HEK293 (cell line): ENCODE data around the gene MTHFD1.

ENCODE experiments used
- CTCF ChIA-PET: fragments of 350-600 bp; formaldehyde crosslinking; extraction: SDS; loops from one replicate; lab custom pipeline; 2021; ENCODE audit warnings: antibody characterized with exemption; lab: Yijun Ruan, JAX
- POLR2A ChIA-PET: fragments of 300-600 bp; formaldehyde crosslinking; extraction: SDS; loops from one replicate; lab custom pipeline; 2020; ENCODE audit warnings: antibody characterized with exemption, inconsistent platforms; lab: Yijun Ruan, JAX
- H3K27ac ChIP-seq: fragments of 200-500 bp; sonication (Bioruptor generic); 2 replicates; pipeline ENCODE4 v1.5.1; 2014; ENCODE audit warnings: low read depth, low read length, control low read depth, inconsistent platforms; ENCODE audit errors: extremely low read depth
- H3K36me3 ChIP-seq, 2 experiments: fragments of 200-500 bp in 1 of 2; sonication (Bioruptor generic) in 1 of 2; 1 replicate in 1 of 2; 2 replicates in 1 of 2; pipeline ENCODE4 v1.5.1; 2014 to 2017; ENCODE audit warnings: inconsistent platforms in 2 of 2, low read length in 2 of 2; ENCODE audit not compliant: control insufficient read depth in 2 of 2, insufficient read depth in 1 of 2
- H3K4me1 ChIP-seq: fragments of 200-500 bp; sonication (Bioruptor generic); 2 replicates; pipeline ENCODE4 v1.5.1; 2014; ENCODE audit warnings: mild to moderate bottlenecking, low read length, inconsistent platforms; ENCODE audit not compliant: control insufficient read depth, insufficient read depth
- H3K4me3 ChIP-seq: 2 replicates; pipeline ENCODE4 v1.5.1; 2011; ENCODE audit warnings: low read depth, mild to moderate bottlenecking, control low read depth, low read length, moderate library complexity
- H3K9me3 ChIP-seq: fragments of 200-500 bp; sonication (Bioruptor generic); 2 replicates; pipeline ENCODE4 v1.5.1; 2014; ENCODE audit warnings: low read depth, low read length, inconsistent platforms; ENCODE audit not compliant: control insufficient read depth, insufficient read depth
- BCL11A ChIP-seq: fragments of 450-650 bp; formaldehyde crosslinking; IDR thresholded peaks from 2 replicates; pipeline ENCODE4 v1.5.1; 2016; ENCODE audit warnings: low read depth, missing biosample characterization, missing genetic modification characterization
- SP7 ChIP-seq: fragments of 450-650 bp; formaldehyde crosslinking; IDR thresholded peaks from 2 replicates; pipeline ENCODE4 v1.5.1; 2016; ENCODE audit warnings: missing biosample characterization, missing genetic modification characterization
- YY2 ChIP-seq: fragments of 450-650 bp; formaldehyde crosslinking; IDR thresholded peaks from 2 replicates; pipeline ENCODE4 v1.5.1; 2016; ENCODE audit warnings: missing biosample characterization, missing genetic modification characterization
- ZEB2 ChIP-seq: fragments of 450-650 bp; formaldehyde crosslinking; IDR thresholded peaks from 2 replicates; pipeline ENCODE4 v1.5.1; 2016; ENCODE audit warnings: missing biosample characterization, missing genetic modification characterization
- ZNF114 ChIP-seq: fragments of 450-650 bp; formaldehyde crosslinking; IDR thresholded peaks from 2 replicates; pipeline ENCODE4 v1.5.0; 2017; ENCODE audit warnings: missing biosample characterization, missing genetic modification characterization
- ZNF214 ChIP-seq: fragments of 450-650 bp; formaldehyde crosslinking; IDR thresholded peaks from 2 replicates; pipeline ENCODE4 v1.5.1; 2017; ENCODE audit warnings: missing biosample characterization, mild to moderate bottlenecking, missing genetic modification characterization, borderline replicate concordance
- ZNF514 ChIP-seq: fragments of 450-650 bp; formaldehyde crosslinking; IDR thresholded peaks from 2 replicates; pipeline ENCODE4 v1.5.1; 2016; ENCODE audit warnings: missing biosample characterization, missing genetic modification characterization
- ZNF521 ChIP-seq: fragments of 450-650 bp; formaldehyde crosslinking; IDR thresholded peaks from 2 replicates; pipeline ENCODE4 v1.5.1; 2017; ENCODE audit warnings: missing biosample characterization, mild to moderate bottlenecking, missing genetic modification characterization
- ZNF555 ChIP-seq: fragments of 450-650 bp; formaldehyde crosslinking; conservative IDR thresholded peaks from 2 replicates; pipeline ENCODE4 v1.5.1; 2017; ENCODE audit warnings: missing biosample characterization, mild to moderate bottlenecking, missing genetic modification characterization, inconsistent platforms
- ZNF560 ChIP-seq: fragments of 450-650 bp; formaldehyde crosslinking; IDR thresholded peaks from 2 replicates; pipeline ENCODE4 v1.5.1; 2017; ENCODE audit warnings: missing biosample characterization, missing genetic modification characterization, borderline replicate concordance
- ZNF654 ChIP-seq: fragments of 450-650 bp; formaldehyde crosslinking; IDR thresholded peaks from 2 replicates; pipeline ENCODE4 v1.5.1; 2016; ENCODE audit warnings: low read depth, missing biosample characterization, missing genetic modification characterization
- ZNF777 ChIP-seq: fragments of 450-650 bp; formaldehyde crosslinking; IDR thresholded peaks from 2 replicates; pipeline ENCODE4 v1.5.1; 2017; ENCODE audit warnings: missing biosample characterization, missing genetic modification characterization, borderline replicate concordance
- TF ChIP-seq, protein P1 (sequence below): fragments of 450-650 bp; formaldehyde crosslinking; conservative IDR thresholded peaks from 2 replicates; pipeline ENCODE4 v1.5.1; 2016; ENCODE audit warnings: low read depth, missing biosample characterization, missing genetic modification characterization
- TF ChIP-seq, protein P2 (sequence below): fragments of 450-650 bp; formaldehyde crosslinking; IDR thresholded peaks from 2 replicates; pipeline ENCODE4 v1.5.1; 2016; ENCODE audit warnings: missing biosample characterization, missing genetic modification characterization
- TF ChIP-seq, protein P3 (sequence below): fragments of 450-650 bp; formaldehyde crosslinking; IDR thresholded peaks from 2 replicates; pipeline ENCODE4 v1.5.1; 2016; ENCODE audit warnings: missing biosample characterization, missing genetic modification characterization
- TF ChIP-seq, protein P4 (sequence below): fragments of 450-650 bp; IDR thresholded peaks from 2 replicates; pipeline ENCODE4 v1.5.1; 2018; ENCODE audit warnings: missing biosample characterization, mild to moderate bottlenecking, missing genetic modification characterization
- TF ChIP-seq, protein P5 (sequence below): IDR thresholded peaks from 2 replicates; pipeline ENCODE4 v1.6.1; 2011; ENCODE audit warnings: mild to moderate bottlenecking, low read depth, low read length, borderline replicate concordance
- TF ChIP-seq, protein P6 (sequence below): fragments of 450-650 bp; formaldehyde crosslinking; IDR thresholded peaks from 2 replicates; pipeline ENCODE4 v1.5.1; 2016; ENCODE audit warnings: missing biosample characterization, missing genetic modification characterization
- TF ChIP-seq, protein P7 (sequence below): fragments of 450-650 bp; formaldehyde crosslinking; IDR thresholded peaks from 2 replicates; pipeline ENCODE4 v1.5.1; 2016; ENCODE audit warnings: missing biosample characterization, missing genetic modification characterization, borderline replicate concordance

The MTHFD1 gene

DNA sequence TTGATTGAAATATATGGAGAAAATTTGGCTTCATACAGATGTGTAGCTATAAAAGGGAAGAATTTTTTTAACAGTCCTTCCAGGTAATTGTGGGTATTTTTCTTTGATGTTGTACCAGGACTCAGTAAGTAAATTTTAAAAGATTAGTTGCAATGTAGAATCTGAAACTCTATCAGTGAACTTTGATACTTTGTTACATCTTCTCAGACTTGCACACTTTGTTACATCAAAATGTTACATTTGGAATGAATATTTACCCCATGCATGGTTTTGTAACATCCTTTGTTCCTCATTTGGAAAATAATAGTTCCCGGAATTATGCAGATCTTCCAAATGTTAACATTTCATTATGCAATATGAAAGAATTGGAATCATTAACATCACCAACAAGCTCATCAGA, 13.8 kb downstream of the MTHFD1 start (continued):
- TF ChIP-seq, protein P1, sequence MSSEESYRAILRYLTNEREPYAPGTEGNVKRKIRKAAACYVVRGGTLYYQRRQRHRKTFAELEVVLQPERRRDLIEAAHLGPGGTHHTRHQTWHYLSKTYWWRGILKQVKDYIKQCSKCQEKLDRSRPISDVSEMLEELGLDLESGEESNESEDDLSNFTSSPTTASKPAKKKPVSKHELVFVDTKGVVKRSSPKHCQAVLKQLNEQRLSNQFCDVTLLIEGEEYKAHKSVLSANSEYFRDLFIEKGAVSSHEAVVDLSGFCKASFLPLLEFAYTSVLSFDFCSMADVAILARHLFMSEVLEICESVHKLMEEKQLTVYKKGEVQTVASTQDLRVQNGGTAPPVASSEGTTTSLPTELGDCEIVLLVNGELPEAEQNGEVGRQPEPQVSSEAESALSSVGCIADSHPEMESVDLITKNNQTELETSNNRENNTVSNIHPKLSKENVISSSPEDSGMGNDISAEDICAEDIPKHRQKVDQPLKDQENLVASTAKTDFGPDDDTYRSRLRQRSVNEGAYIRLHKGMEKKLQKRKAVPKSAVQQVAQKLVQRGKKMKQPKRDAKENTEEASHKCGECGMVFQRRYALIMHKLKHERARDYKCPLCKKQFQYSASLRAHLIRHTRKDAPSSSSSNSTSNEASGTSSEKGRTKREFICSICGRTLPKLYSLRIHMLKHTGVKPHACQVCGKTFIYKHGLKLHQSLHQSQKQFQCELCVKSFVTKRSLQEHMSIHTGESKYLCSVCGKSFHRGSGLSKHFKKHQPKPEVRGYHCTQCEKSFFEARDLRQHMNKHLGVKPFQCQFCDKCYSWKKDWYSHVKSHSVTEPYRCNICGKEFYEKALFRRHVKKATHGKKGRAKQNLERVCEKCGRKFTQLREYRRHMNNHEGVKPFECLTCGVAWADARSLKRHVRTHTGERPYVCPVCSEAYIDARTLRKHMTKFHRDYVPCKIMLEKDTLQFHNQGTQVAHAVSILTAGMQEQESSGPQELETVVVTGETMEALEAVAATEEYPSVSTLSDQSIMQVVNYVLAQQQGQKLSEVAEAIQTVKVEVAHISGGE = no peak
- no peak for TF ChIP-seq ZNF777
- TF ChIP-seq BCL11A (tag by site-specific recombination) = no peak
- TF ChIP-seq ZNF560 (tag by site-specific recombination) = no peak
- no peak for TF ChIP-seq ZNF555 (tag by site-specific recombination)
- TF ChIP-seq, protein P2, sequence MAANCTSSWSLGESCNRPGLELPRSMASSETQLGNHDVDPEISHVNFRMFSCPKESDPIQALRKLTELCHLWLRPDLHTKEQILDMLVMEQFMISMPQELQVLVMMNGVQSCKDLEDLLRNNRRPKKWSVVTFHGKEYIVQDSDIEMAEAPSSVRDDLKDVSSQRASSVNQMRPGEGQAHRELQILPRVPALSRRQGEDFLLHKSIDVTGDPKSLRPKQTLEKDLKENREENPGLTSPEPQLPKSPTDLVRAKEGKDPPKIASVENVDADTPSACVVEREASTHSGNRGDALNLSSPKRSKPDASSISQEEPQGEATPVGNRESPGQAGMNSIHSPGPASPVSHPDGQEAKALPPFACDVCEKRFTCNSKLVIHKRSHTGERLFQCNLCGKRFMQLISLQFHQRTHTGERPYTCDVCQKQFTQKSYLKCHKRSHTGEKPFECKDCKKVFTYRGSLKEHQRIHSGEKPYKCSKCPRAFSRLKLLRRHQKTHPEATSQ = no peak

DNA sequence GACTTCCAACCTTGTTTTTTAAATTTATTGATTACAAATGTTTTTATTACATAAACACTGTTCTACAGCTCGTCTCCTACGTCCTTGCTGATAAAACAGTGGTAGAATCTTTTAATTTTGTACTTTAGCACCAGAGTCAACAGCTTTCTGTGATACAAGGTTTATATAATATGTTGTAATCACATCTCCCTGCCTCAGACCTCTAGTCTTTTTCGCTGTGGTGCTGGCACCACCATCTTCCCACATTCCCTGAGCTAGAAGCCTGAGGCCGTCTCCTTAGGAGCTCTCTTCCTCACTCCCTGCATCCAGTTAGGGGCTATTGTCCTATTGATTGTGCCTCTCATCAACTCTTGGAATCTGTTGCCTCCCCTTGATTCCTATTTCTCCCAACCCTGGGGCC, 17.1 kb downstream of the MTHFD1 start:
- no peaks in the 10 kb centered on the region for H3K9me3 ChIP-seq
- POLR2A ChIA-PET = no interaction called here
- CTCF ChIA-PET = interaction anchor here (0.7 to 1.8 kb wide), 3 partner anchors 25 to 203 kb away, joined by 3 to 11 read pairs (median 6); no protein-coding TSS in a partner anchor
- TF ChIP-seq, protein P3, sequence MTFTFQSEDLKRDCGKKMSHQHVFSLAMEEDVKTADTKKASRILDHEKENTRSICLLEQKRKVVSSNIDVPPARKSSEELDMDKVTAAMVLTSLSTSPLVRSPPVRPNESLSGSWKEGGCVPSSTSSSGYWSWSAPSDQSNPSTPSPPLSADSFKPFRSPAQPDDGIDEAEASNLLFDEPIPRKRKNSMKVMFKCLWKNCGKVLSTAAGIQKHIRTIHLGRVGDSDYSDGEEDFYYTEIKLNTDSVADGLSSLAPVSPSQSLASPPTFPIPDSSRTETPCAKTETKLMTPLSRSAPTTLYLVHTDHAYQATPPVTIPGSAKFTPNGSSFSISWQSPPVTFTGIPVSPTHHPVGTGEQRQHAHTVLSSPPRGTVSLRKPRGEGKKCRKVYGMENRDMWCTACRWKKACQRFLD (tag by site-specific recombination) = no peak
- TF ChIP-seq ZEB2 (tag by site-specific recombination) (no peak), ZNF214 (no peak), ZNF521 (no peak), YY2 (no peak), ZNF654 (tag by site-specific recombination) (no peak), ZNF114 (tag by site-specific recombination) (no peak), SP7 (no peak), ZNF514 (tag by site-specific recombination) (no peak)
- TF ChIP-seq, protein P4, sequence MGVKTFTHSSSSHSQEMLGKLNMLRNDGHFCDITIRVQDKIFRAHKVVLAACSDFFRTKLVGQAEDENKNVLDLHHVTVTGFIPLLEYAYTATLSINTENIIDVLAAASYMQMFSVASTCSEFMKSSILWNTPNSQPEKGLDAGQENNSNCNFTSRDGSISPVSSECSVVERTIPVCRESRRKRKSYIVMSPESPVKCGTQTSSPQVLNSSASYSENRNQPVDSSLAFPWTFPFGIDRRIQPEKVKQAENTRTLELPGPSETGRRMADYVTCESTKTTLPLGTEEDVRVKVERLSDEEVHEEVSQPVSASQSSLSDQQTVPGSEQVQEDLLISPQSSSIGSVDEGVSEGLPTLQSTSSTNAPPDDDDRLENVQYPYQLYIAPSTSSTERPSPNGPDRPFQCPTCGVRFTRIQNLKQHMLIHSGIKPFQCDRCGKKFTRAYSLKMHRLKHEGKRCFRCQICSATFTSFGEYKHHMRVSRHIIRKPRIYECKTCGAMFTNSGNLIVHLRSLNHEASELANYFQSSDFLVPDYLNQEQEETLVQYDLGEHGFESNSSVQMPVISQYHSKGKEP (tag by site-specific recombination) = no peak
- TF ChIP-seq, protein P2 = no peak
- TF ChIP-seq, protein P5, sequence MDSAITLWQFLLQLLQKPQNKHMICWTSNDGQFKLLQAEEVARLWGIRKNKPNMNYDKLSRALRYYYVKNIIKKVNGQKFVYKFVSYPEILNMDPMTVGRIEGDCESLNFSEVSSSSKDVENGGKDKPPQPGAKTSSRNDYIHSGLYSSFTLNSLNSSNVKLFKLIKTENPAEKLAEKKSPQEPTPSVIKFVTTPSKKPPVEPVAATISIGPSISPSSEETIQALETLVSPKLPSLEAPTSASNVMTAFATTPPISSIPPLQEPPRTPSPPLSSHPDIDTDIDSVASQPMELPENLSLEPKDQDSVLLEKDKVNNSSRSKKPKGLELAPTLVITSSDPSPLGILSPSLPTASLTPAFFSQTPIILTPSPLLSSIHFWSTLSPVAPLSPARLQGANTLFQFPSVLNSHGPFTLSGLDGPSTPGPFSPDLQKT = no peak
- TF ChIP-seq, protein P6, sequence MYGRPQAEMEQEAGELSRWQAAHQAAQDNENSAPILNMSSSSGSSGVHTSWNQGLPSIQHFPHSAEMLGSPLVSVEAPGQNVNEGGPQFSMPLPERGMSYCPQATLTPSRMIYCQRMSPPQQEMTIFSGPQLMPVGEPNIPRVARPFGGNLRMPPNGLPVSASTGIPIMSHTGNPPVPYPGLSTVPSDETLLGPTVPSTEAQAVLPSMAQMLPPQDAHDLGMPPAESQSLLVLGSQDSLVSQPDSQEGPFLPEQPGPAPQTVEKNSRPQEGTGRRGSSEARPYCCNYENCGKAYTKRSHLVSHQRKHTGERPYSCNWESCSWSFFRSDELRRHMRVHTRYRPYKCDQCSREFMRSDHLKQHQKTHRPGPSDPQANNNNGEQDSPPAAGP (tag by site-specific recombination) = no peak
- TF ChIP-seq, protein P7, sequence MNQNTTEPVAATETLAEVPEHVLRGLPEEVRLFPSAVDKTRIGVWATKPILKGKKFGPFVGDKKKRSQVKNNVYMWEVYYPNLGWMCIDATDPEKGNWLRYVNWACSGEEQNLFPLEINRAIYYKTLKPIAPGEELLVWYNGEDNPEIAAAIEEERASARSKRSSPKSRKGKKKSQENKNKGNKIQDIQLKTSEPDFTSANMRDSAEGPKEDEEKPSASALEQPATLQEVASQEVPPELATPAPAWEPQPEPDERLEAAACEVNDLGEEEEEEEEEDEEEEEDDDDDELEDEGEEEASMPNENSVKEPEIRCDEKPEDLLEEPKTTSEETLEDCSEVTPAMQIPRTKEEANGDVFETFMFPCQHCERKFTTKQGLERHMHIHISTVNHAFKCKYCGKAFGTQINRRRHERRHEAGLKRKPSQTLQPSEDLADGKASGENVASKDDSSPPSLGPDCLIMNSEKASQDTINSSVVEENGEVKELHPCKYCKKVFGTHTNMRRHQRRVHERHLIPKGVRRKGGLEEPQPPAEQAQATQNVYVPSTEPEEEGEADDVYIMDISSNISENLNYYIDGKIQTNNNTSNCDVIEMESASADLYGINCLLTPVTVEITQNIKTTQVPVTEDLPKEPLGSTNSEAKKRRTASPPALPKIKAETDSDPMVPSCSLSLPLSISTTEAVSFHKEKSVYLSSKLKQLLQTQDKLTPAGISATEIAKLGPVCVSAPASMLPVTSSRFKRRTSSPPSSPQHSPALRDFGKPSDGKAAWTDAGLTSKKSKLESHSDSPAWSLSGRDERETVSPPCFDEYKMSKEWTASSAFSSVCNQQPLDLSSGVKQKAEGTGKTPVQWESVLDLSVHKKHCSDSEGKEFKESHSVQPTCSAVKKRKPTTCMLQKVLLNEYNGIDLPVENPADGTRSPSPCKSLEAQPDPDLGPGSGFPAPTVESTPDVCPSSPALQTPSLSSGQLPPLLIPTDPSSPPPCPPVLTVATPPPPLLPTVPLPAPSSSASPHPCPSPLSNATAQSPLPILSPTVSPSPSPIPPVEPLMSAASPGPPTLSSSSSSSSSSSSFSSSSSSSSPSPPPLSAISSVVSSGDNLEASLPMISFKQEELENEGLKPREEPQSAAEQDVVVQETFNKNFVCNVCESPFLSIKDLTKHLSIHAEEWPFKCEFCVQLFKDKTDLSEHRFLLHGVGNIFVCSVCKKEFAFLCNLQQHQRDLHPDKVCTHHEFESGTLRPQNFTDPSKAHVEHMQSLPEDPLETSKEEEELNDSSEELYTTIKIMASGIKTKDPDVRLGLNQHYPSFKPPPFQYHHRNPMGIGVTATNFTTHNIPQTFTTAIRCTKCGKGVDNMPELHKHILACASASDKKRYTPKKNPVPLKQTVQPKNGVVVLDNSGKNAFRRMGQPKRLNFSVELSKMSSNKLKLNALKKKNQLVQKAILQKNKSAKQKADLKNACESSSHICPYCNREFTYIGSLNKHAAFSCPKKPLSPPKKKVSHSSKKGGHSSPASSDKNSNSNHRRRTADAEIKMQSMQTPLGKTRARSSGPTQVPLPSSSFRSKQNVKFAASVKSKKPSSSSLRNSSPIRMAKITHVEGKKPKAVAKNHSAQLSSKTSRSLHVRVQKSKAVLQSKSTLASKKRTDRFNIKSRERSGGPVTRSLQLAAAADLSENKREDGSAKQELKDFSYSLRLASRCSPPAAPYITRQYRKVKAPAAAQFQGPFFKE (tag by site-specific recombination) = no peak

More for the DNA sequence above, 17.1 kb downstream of the MTHFD1 start:
- H3K4me1 ChIP-seq = no peaks in the 10 kb centered on the region
- H3K36me3 ChIP-seq = peaks cover 65 to 79% of the 10 kb centered on the region in 2 experiments
- no peak overlapping the region for H3K4me3 ChIP-seq
- H3K27ac ChIP-seq = no peak overlapping the region
